Measurements from ENCODE around the gene WAC. TPM values are rescaled to one million over a fixed set of nuclear protein-coding genes. Genes with fewer than 3 reads are reported as not detected.

The WAC gene
- total and polyA plus RNA-seq, 2 of the 13 experiments (the other 11 are each of a cell fraction or from before 2014, with no cell fraction given): 69.1 to 96.2 TPM

DNA sequence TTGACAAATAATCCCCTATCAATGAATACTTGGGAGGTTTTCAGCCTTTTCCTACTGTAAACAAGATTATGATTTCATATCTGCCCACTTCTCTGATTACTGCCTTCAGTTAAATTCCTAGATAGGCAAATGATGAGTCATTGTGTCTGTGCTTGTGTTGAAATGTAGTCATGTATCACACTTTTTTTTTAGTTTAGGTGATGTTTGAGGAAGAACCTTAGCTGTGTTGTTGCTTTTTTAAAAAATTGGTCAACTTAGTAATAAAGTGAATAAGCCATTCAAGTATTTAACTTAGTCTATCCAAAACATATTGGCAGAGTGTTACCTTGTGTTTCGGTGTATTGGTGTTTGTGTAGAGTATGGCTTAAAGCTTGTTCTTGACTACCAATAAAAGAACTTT lies 60.0 kb downstream of the WAC start:
- ChIA-PET CTCF (ENCODE audit: low intra/inter-chr PET ratio, low total read pairs) (no interaction called here), POLR2A (no interaction called here)
- no peak overlapping the region for H3K4me3 ChIP-seq (replicated peaks in 1 of 3; ENCODE audit: insufficient read depth in 1 of 3, low read depth in 2 of 3, low read length in 3 of 3)
- H3K27ac ChIP-seq (ENCODE audit: extremely low read length, insufficient read depth, low read length): no peak overlapping the region
- peaks cover 10 to 79% of the 10 kb centered on the region in 2 experiments; a peak in 4 of 5 replicates for H3K36me3 ChIP-seq (replicated peaks in 1 of 2; ENCODE audit: control insufficient read depth in 1 of 2, insufficient read depth in 2 of 2, low read length in 2 of 2)
- no TSS peak for BruUV-seq (replicated peaks)
- FAIRE-seq: no peak
- peaks cover 51% of the 10 kb centered on the region for H3K79me2 ChIP-seq (ENCODE audit: insufficient read depth, low read length)
- H3K9me3 ChIP-seq (ENCODE audit: low read length): no peaks in the 10 kb centered on the region
- peak; percentile 16 for DNase-seq (ENCODE audit: low spot score)
- WGBS (ENCODE audit: low lambda C conversion rate): 100% methylated on average over 1 of the region's 1 CpG
- no peaks in the 10 kb centered on the region for H3K27me3 ChIP-seq (ENCODE audit: control insufficient read depth in 1 of 2, insufficient read depth in 2 of 2, low read length in 2 of 2)
- no peak overlapping the region for H3K9ac ChIP-seq (ENCODE audit: insufficient read depth, low read depth, low read length)
- no peak overlapping the region for H2AFZ ChIP-seq (ENCODE audit: low read length)
- in situ Hi-C loops (cut with HindIII; ENCODE audit: extremely low pct_ligation_motif_present, low pct_unique_long_range_greater_than_20kb) (no loop called here), intact Hi-C loops (cut with micrococcal nuclease; ENCODE audit: unreplicated experiment) (no loop called here)
- no peaks in the 10 kb centered on the region for H3K4me1 ChIP-seq (ENCODE audit: insufficient read depth, low read length)
- TF ChIP-seq KLF13 (CRISPR knock-in tag; IDR thresholded peaks at IDR 0.05): no peak
- peak; percentile 67 for TF ChIP-seq BCL6 (CRISPR knock-in tag; IDR thresholded peaks at IDR 0.05)
- TF ChIP-seq NFE2L2 (IDR thresholded peaks at IDR 0.05; ENCODE audit: low read length): peak; percentile 75
- TF ChIP-seq, protein P1, sequence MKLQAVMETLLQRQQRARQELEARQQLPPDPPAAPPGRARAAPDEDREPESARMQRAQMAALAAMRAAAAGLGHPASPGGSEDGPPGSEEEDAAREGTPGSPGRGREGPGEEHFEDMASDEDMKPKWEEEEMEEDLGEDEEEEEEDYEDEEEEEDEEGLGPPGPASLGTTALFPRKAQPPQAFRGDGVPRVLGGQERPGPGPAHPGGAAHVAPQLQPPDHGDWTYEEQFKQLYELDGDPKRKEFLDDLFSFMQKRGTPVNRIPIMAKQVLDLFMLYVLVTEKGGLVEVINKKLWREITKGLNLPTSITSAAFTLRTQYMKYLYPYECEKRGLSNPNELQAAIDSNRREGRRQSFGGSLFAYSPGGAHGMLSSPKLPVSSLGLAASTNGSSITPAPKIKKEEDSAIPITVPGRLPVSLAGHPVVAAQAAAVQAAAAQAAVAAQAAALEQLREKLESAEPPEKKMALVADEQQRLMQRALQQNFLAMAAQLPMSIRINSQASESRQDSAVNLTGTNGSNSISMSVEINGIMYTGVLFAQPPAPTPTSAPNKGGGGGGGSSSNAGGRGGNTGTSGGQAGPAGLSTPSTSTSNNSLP (IDR thresholded peaks at IDR 0.05; ENCODE audit: low read depth, low read length): peak; percentile 54; the same call in 1 of the 2 replicates
- ATAC-seq: no peak
- peaks cover 43% of the 10 kb centered on the region for H4K20me1 ChIP-seq (ENCODE audit: insufficient read depth, low read length)
- no peak overlapping the region for H3K4me2 ChIP-seq (ENCODE audit: low read depth, low read length)

DNA sequence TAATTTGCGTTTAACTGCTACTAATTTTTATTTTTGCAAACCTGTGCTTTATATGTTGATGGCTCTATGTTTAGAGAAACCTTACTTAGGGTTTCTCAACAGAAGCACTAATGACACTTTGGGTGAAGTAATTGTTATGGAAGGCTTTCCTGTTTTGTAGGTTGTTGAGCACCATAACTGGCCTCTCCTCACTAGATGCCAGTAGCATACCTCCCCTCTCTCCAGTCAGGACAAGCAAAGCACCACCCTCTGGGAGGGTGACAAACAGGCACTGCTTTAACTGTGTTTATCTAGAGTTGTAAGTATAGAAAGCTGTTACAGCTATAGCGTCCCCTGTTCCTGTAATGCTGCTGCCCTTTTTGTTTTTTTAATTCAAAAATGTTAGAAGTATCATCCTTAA lies 60.9 kb downstream of the WAC start:
- peaks cover 48% of the 10 kb centered on the region for H4K20me1 ChIP-seq (ENCODE audit: insufficient read depth, low read length)
- BruUV-seq (replicated peaks): no TSS peak

More for the DNA sequence above, 60.9 kb downstream of the WAC start:
- Histone ChIP-seq H3K4me3 (replicated peaks in 1 of 3; ENCODE audit: insufficient read depth in 1 of 3, low read depth in 2 of 3, low read length in 3 of 3) (no peak overlapping the region), H3K4me1 (ENCODE audit: insufficient read depth, low read length) (no peaks in the 10 kb centered on the region), H3K9ac (ENCODE audit: insufficient read depth, low read depth, low read length) (no peak overlapping the region), H2AFZ (ENCODE audit: low read length) (no peak overlapping the region), H3K9me3 (ENCODE audit: low read length) (no peaks in the 10 kb centered on the region), H3K27me3 (ENCODE audit: control insufficient read depth in 1 of 2, insufficient read depth in 2 of 2, low read length in 2 of 2) (no peaks in the 10 kb centered on the region), H3K36me3 (replicated peaks in 1 of 2; ENCODE audit: control insufficient read depth in 1 of 2, insufficient read depth in 2 of 2, low read length in 2 of 2) (peaks cover 10 to 81% of the 10 kb centered on the region in 2 experiments; a peak in 4 of 5 replicates), H3K27ac (ENCODE audit: extremely low read length, insufficient read depth, low read length) (no peak overlapping the region), H3K79me2 (ENCODE audit: insufficient read depth, low read length) (peaks cover 59% of the 10 kb centered on the region), H3K4me2 (ENCODE audit: low read depth, low read length) (no peak overlapping the region)
- TF ChIP-seq IRX3 (CRISPR knock-in tag; IDR thresholded peaks at IDR 0.05; ENCODE audit: borderline replicate concordance, low read depth) (no peak), TOE1 (CRISPR knock-in tag; IDR thresholded peaks at IDR 0.05) (no peak), ZNF317 (CRISPR knock-in tag; IDR thresholded peaks at IDR 0.05) (no peak), NONO (IDR thresholded peaks at IDR 0.05) (no peak), NONO (CRISPR knock-in tag; conservative IDR thresholded peaks at IDR 0.05) (no peak), NCOR1 (IDR thresholded peaks at IDR 0.05; ENCODE audit: borderline replicate concordance, low read length) (no peak), TRIM24 (CRISPR knock-in tag; IDR thresholded peaks at IDR 0.05) (no peak)
- TF ChIP-seq, protein P2, sequence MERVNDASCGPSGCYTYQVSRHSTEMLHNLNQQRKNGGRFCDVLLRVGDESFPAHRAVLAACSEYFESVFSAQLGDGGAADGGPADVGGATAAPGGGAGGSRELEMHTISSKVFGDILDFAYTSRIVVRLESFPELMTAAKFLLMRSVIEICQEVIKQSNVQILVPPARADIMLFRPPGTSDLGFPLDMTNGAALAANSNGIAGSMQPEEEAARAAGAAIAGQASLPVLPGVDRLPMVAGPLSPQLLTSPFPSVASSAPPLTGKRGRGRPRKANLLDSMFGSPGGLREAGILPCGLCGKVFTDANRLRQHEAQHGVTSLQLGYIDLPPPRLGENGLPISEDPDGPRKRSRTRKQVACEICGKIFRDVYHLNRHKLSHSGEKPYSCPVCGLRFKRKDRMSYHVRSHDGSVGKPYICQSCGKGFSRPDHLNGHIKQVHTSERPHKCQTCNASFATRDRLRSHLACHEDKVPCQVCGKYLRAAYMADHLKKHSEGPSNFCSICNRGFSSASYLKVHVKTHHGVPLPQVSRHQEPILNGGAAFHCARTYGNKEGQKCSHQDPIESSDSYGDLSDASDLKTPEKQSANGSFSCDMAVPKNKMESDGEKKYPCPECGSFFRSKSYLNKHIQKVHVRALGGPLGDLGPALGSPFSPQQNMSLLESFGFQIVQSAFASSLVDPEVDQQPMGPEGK (CRISPR knock-in tag; IDR thresholded peaks at IDR 0.05): no peak
- DNase-seq (ENCODE audit: low spot score) (no peak), FAIRE-seq (no peak), ATAC-seq (peak; percentile 35; the same call in 1 of the 3 replicates)
- intact Hi-C loops (cut with micrococcal nuclease; ENCODE audit: unreplicated experiment): no loop called here
- in situ Hi-C loops (cut with HindIII; ENCODE audit: extremely low pct_ligation_motif_present, low pct_unique_long_range_greater_than_20kb): no loop called here
- 48% methylated on average over 2 of the region's 2 CpGs for WGBS (ENCODE audit: low lambda C conversion rate)
- POLR2A ChIA-PET: no interaction called here
- CTCF ChIA-PET (ENCODE audit: low intra/inter-chr PET ratio, low total read pairs): no interaction called here
